HG02852 (cell line): ENCODE results near the gene IL17D.

ENCODE experiments used
- ATAC-seq: cut with Tn5 transposase; IDR thresholded peaks from one replicate; pipeline ENCODE4 v1.9.1; 2021; ENCODE audit warnings: mild to moderate bottlenecking, moderate library complexity; ENCODE audit not compliant: unreplicated experiment

Gene IL17D

GRCh38 chr13:20689291-20689690 lies 14.2 kb upstream of the IL17D start:
- no peak for ATAC-seq

- ATAC-seq = no peak
Measured at GRCh38 chr13:20691616-20692015, 11.9 kb upstream of the IL17D start.

GRCh38 chr13:20696073-20696472 lies 7.4 kb upstream of the IL17D start:
- no peak for ATAC-seq

GRCh38 chr13:20699715-20700114 lies 3.8 kb upstream of the IL17D start:
- ATAC-seq = no peak

GRCh38 chr13:20700288-20700687 lies 3.2 kb upstream of the IL17D start:
- ATAC-seq = no peak

- ATAC-seq = no peak
Measured at GRCh38 chr13:20701461-20701860, 2.0 kb upstream of the IL17D start.

- ATAC-seq = no peak
Measured at GRCh38 chr13:20702530-20702914, 977 bp upstream of the IL17D start.

GRCh38 chr13:20703780-20704458 lies 420 bp downstream of the IL17D start:
- peak; percentile 84 for ATAC-seq

- no peak for ATAC-seq
Measured at GRCh38 chr13:20704459-20705069, 1.1 kb downstream of the IL17D start.

GRCh38 chr13:20706661-20707060 lies 3.2 kb downstream of the IL17D start:
- ATAC-seq = no peak

GRCh38 chr13:20708216-20708615 lies 4.7 kb downstream of the IL17D start:
- no peak for ATAC-seq

GRCh38 chr13:20709369-20709768 lies 5.9 kb downstream of the IL17D start:
- no peak for ATAC-seq

- no peak for ATAC-seq
Measured at GRCh38 chr13:20709782-20710181, 6.3 kb downstream of the IL17D start.

- no peak for ATAC-seq
Measured at GRCh38 chr13:20711301-20712044, 8.0 kb downstream of the IL17D start.

GRCh38 chr13:20713014-20713376 lies 9.5 kb downstream of the IL17D start:
- no peak for ATAC-seq

GRCh38 chr13:20713751-20714150 lies 10.3 kb downstream of the IL17D start:
- ATAC-seq = no peak

GRCh38 chr13:20714161-20714560 lies 10.7 kb downstream of the IL17D start:
- ATAC-seq = no peak

GRCh38 chr13:20714563-20715329 lies 11.2 kb downstream of the IL17D start:
- no peak for ATAC-seq

- ATAC-seq = no peak
Measured at GRCh38 chr13:20715330-20715712, 11.8 kb downstream of the IL17D start.

GRCh38 chr13:20716951-20717350 lies 13.5 kb downstream of the IL17D start:
- no peak for ATAC-seq
